GM11168 (cell line): ENCODE data around the gene KIZ.
"Not testable (repeated sequence)": the region's sequence is repeated elsewhere in the genome, so short reads cannot be mapped to it uniquely, and the experiment has no call there.

Experiments
- in situ Hi-C: fragments of 300-500 bp; cut with MboI; formaldehyde crosslinking; loops from one replicate; pipeline ENCODE4 v1.12.0; 2022; ENCODE audit warnings: low sequenced_read_pairs; ENCODE audit not compliant: unreplicated experiment

The KIZ gene

DNA sequence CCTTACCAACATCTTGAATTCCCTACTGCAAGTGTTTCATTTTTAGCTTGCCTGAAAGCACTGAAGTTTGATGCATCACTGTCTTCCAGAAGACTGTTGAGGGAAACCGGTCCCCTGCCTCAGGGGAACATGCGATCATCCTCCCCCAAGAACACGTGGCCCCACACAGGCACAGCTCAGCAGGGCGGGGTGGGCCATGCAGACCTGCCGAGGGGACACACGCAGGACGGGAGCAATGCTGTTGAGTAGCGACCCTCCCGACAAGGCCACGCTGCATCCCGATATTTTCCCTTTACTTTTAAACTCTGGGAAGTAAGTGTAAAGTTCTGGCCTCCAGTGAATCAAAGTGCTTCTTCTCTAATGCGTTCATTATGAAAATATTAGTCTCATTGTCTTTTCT lies 117.9 kb downstream of the KIZ start:
- in situ Hi-C loops: no loop called here

DNA sequence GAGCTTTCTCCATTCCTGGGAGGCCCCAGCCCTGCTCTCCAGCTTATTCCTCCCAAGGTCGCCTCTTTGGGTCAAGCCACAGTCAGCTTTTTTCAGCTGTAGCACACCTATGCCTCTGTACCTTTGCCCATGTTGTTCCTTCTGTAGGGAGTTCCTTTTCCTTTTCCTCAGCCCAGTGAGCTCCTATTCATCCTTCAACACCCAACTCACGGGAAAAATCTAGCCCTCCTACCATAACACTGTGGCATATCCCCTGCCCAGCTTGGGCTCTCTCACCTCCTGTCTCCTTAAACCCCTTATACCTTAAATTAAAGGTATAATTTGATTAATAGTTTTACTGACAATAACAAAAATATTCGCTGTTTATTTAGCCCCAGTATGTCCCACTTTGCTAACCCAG lies 118.9 kb downstream of the KIZ start:
- in situ Hi-C loops: no loop called here

DNA sequence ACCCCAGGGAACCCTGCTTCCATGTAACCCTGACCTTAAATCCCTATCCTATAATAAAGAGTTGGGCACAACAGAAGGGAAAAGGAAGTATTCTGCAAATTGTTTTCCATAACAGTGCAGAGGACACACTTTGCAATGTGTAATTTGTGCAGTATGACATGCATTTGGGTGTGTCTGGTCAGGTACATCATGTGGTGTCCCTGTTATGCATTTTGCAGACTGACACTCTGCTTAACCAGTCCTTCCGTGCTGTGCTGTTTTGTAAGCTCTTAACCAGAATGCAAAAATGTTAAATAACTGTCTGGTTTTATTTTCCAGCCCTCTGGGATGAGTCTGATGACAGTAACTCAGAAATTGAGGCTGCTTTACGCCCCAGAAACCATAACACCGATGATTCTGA lies 120.3 kb downstream of the KIZ start:
- in situ Hi-C loops: no loop called here

DNA sequence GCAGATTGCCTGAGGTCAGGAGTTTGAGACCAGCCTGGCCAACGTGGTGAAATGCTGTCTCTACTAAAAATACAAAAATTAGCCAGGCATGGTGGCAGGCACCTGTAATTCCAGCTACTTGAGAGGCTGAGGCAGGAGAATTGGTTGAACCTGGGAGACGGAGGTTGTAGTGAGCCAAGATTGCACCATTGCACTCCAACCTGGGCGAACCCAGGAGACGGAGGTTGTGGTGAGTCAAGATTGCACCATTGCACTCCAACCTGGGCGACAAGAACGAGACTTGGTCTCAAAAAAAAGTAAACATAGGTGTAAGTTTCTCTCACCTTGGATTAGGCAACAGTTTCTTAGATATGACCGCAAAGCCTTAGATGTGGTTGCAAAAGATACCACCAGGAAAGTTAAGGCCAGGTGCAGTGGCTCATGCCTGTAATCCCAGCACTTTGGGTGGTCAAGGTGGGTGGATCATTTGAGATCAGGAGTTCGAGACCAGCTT lies 121.8 kb downstream of the KIZ start:
- in situ Hi-C loops: not testable (repeated sequence)

DNA sequence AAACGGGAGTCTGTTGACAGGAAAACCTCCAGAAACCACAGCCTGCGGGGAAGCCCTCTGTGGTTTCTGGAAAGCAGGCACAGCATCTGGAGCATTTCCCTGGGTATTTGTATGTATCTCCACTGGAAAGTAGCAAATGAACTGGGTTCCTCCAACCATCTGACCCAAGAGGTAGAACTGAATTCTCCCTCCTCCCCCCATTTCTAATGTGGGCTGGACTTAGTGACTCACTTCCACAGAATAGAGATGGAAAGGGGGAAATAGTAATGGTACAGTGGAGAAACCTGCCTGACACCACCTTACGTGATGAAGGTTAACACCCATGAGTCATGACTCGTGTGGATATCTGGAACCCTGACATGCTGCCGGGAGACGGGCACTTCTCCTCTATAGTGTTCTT lies 125.4 kb downstream of the KIZ start:
- in situ Hi-C loops: no loop called here

DNA sequence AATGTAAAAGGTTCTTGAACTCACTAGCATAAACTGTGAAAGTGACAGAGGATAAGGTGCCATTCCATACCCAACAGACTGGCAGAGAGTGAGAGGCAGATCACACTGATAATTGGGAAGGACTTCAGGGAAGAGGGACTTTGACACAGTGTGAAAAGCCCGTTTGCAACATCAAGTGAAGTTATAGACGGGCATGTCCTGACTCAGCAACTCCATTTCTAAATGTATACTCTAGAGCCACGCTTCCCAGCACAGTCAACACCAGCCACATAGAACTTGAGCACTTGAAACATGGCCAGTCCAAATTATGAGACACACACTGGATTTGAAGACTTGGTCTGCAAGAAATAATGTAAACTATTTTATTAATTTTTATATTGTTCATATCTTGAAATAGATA lies 131.3 kb downstream of the KIZ start:
- in situ Hi-C loops: no loop called here

DNA sequence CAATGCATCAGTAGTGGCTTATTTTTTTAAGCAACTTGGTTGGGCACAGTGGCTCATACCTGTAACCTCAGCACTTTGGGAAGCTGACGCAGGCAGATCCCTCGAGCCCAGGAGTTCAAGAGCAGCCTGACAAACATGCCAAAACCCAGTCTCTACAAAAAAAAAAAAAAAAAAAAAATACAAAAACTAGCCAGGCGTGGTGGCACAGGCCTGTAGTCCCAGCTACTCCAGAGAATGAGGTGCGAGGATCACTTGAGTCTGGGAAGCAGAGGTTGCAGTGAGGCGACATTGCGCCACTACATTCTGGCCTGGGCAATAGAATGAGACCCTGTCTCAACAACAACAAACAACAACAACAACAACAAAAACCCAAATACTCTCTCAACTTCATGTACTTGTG lies 132.5 kb downstream of the KIZ start:
- in situ Hi-C loops: no loop called here

DNA sequence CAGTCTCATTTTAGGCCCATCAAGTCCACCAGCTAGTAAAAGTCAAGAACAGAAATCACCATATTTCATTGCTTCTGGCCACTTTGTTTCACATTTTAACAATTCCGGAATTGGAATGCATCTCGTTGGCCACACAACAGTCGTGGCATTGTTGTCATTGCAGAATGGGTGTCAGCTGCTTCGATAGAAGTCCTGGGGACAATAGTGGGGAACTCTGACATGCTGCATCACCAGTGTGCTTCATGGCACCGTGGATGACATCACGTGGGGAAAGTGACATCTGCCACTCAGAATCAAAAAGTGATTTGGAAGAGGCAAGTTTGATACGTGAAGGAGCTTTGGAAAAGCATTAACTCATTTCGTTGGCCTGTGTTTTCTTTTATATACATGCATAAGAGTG lies 133.5 kb downstream of the KIZ start:
- in situ Hi-C loops: no loop called here

DNA sequence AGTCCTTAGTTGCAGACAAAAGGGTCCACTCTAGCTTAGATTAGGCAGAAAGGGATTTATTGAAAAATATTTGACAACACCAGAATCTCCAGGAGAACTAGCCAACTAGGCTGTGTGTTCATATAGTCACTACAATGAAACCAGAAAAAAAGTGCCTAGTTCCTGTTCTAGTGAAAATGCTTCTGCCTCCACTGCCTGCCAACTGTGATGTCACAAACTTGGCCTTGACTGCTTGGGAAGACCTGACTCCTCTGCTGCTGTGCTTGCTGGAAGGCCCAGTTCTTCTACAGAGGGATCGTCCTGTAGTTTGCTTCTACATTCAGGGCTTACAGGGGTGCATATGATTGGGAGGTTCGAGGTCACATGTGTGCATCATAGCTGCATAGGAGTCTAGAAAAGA lies 136.9 kb downstream of the KIZ start:
- in situ Hi-C loops: no loop called here

DNA sequence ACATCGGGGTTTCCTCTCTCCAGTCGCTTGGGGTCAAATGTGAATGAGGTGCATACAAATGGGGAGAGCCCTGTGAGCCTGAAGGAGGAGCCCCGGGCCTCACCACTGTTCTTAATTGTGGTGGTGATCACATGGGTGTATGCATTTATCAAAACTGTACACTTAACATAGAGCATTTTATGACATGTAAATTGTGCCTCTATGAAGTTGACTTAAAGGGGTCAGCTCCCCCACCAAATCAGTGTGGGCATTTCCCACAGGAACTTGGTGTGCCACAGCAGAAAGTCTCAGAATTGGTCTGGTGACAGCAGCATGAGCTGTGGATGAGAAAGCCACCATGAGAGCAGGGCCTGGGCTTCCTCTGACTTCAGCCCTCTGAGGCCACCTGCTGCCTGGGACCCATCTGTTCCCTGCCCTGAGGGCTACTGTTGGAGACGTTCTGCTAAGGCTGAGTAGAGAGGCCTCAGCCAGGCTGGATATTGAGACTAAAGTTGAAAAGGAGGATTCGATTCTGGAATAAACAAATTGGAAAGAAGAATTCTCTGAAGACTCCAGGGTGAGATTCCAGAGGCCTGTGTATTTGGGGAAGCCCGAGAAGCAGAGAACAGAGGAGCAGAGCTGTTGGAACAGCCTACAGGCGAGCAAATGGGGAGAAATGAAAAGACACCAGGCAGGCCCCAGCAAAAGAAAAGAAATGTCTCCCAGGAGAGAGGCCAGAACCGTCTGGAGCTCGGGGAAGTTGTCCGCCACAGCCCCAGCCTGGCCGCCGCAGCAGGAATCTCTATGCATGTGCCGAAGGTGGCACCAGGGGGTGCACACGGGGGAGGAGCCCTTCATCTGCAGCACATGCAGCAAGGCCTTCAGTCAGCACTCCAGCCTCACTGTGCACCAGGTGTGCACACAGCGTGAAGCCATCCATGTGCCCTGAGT lies 139.6 kb downstream of the KIZ start:
- in situ Hi-C loops: no loop called here

DNA sequence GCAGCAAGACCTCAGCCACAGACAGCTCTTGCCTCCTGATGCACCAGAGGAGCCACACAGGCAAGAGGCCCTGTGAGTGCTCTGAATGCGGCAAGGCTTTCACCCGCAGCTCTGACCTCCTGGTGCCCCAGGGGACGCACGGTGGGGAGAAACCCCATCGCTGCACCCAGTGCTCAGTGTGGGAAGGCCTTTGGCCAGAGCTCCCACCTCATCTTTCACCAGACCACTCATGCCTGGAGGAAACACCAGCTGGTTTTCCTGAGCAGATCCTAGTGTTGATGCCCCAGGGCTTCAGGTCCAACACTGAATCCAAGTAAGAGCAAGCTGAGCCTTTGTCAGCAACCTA lies 140.3 kb downstream of the KIZ start:
- in situ Hi-C loops: no loop called here

DNA sequence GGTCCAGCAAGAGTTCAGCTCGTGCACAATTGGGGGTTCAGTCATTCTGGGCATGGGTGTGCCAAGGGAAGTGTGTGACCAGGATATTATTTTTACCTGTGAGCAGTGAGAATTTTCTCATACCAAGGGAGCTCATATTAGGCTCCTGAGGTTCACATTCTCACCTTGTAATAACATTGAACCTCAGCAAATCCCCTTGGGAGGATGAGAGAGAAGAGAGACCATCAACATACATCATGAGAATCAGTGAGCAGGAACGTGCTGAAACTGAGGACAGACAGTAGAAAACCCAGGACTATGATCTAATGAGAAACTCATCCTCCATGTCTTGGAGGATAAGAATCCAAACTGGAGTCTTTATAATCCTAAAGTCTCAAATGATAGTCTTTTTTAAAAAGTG lies 143.9 kb downstream of the KIZ start:
- in situ Hi-C loops: no loop called here

DNA sequence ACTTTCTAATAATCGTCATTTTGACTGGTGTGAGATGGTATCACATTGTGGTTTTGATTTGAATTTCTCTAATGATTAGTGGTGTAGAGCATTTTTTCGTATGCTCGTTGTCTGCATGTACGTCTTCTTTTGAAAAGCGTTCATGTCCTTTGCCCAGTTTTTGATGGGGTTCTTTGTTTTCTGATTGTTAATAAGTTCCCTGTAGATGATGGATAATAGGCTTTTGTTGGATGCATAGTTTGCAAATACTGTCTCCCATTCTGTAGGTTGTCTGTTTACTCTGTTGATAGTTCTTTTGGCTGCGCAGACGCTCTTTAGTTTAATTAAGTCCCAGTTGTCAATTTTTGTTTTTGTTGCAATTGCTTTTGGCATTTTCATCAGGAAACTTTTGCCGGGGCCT lies 144.9 kb downstream of the KIZ start:
- in situ Hi-C loops: no loop called here

DNA sequence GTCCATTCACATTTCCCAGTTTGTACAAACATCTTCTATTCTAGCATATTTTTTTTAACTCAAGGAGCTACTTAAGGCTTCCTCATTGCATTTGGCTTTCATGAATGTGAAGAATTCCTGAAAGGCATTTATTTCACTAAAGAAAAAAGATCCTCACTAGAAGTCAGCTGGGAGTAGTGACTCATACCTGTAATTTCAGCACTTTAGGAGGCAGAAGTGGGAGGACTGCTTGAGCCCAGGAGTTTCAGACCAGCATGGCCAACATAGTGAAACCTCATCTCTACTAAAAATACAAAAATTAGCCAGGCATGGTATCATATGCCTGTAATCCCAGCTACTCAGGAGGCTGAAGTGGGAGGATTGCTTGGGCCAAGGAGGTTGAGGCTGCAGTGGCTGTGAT lies 146.4 kb downstream of the KIZ start:
- in situ Hi-C loops: no loop called here

DNA sequence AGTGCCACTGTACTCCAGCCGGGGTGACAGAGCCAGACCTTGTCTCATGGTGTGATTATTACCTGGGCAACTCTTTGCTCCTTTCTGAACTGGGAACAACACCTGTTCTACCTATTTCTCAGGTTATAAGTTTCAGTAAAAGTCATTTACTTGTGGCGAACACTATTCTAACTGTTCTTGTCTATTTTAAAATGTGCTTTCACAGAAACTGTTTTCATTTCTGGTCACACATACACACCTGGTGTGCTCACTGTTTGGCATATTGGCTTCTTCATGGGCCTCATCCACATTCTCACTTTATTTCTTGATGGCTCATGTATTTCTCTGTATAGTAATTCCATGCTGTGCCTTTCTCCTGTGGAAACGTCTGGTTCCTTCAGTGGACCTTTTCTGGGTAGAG lies 146.8 kb downstream of the KIZ start:
- in situ Hi-C loops: no loop called here

DNA sequence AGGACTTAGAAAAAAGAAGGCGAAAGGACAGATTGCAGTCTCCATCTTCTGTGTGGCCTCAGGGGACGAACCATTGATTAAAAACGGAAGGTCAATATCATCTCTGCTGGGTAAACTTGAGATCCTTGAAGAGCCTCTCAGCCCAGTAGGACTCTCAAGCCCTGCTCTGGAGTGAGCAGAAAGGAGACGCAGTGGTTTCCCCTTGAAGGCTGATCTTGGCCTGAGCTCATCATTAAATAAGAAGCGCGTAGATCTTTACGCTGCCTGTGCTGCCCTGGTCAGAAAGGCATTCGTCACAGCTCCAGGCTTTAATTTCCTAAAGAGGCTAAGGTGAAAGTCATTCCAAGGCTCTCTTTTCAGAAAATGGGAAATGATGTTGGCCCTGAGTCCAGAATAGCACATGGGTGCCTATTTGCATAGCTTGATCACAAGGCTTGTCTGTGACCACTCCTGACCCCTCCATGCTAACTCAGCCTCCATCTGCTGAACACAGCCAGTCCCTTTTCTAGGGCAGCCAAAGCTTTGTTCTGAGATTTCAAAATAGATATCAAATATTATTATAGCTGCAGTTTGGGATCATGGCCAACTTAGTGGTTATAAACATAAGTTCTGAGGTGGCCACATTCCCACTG lies 148.0 kb downstream of the KIZ start:
- in situ Hi-C loops: no loop called here

DNA sequence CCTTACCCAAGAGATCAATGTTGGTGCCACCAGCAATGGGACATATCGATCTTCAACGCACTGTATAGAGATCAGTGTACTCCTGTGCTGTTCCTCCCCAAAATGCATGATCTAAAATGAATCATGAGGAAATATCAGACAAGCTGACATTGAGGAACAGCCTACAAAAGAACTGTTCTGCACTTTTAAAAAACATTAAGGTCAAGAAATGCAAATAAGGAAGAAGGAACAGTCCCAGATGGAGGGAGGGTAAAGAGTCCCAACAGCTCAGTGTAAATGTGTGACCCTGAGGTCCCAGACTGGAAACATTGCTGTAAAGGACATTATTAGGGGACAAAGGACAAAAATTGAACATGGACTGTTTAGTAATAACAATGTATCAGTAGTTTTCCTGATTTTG lies 152.9 kb downstream of the KIZ start:
- in situ Hi-C loops: no loop called here

DNA sequence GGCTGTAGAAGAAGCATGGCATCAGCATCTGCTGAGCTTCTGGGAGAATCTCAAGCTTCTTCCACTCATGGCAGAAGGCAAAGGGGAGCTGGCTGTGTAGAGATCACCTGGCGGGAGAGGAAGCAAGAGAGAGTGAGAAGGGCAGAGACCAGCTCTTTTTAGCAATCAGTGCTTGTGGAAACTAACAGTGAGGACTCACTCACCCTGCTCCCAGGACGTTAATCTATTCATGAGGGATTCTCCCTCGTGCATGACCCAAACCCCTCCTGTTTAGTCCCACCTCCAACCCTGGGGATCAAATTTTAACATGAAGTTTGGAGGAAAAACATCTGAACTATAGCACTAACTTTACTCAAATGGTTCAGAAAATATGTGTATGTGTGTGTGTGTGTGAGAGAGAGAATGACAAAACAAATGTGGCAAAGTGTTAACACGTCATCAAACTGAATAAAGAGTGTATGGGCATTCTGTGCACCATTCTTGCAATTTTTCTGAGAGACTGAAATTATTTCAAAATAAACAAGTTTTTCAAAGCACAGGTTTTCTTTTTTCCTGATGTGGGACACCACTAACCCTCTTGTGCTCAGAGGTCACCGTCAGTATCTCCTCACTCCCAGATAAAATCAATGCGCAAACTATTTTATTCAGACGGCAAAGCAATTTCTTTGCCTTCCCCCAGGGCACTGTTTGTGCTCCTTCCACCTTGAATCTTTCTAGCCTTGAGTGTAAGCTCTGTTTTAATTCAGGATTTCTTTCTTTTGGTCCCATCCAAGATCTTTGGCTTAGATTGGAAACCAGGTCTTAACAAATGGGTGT lies 154.0 kb downstream of the KIZ start:
- in situ Hi-C loops: no loop called here

DNA sequence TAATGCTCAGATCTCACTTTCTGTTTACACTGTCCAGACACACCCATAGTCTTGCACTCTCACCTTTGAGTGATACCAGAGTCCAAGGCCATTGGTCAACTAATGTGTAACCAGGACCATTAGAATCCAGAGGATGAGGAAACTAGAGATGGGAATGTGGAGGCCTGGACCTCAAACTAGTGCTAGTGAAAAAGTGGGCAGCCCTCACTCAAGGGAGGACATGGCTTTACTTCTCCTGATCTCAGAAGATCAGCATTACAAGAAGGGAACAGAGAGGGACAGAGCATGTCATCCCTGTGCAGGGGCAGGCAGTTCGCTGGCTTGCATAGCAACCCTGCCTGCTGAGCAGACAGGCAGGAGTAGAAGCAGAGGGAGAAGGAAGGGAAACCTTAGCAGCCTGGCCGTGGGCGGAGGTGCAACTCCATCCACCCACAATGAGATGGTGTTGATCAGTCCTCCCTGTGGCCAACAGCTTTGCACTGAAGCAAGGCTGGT lies 154.7 kb downstream of the KIZ start:
- in situ Hi-C loops: no loop called here

DNA sequence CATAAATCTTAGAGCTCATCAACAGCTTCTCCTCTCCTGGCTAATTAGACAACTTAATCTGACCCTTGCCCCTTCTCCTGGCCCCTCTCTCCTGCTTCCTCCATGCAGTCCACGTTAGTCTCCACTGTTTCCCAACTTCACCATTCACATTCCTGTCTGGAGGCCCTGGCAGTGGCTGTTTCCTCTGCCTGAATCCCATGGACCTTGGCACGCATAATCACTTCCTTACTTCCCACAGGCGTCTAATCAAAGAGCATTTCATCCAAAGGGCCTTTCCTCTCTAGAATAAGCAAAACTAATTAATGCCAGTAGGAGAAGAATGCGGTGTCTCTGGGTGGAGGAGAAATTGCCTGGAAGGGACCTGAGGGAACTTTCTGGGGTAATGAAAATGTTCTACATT lies 160.9 kb downstream of the KIZ start:
- in situ Hi-C loops: no loop called here
